Limb (tissue), 2 donors: Measurements from ENCODE around the gene SLC6A13.
"Not testable (repeated sequence)": the region's sequence is repeated elsewhere in the genome, so short reads cannot be mapped to it uniquely, and the experiment has no call there.

ENCODE experiments used
- DNase-seq, 2 donors: peaks; one replicate each; pipeline ENCODE4 v3.0.0-alpha.2; 2016; ENCODE audit errors: extremely low spot score in 2 of 2

The SLC6A13 gene

DNA sequence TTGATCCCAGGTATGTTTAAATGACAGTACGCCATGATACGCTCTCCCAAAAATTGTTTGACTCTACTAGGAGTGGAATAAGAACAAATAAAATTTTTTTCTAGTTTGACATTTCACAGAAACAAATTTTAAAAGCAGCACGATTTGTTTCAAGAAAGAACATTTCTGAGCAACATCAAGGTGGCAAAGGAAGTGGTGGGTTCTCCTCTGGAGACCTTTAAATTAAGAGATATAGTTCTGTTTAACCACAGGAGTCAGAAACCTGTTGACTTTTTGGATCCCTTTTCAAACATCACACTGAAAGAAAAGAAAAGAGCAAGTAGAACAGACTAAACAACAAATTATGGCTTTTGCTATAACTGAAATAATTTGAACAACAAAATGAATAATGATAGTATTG is 2.5 kb upstream of the SLC6A13 start:
- DNase-seq, result no peak

DNA sequence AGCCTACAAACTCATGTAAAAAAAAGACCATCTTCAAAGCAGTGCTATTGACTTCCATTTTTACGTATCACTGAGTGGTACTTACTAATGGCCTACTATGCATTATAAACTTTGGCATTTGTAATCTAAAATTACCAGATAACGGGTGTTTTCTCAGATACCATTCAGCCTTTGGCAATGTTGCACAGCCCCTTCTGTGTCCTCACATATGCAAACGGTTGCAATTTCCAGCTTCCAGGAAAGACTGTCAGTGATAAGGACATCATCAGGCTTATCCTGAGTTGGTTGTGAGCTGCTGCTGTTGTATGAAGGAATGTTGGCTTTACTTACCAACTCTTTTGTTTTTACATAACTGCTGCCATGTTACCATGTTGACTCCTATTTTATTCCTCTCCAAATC is 1.6 kb upstream of the SLC6A13 start:
- no peak for DNase-seq

DNA sequence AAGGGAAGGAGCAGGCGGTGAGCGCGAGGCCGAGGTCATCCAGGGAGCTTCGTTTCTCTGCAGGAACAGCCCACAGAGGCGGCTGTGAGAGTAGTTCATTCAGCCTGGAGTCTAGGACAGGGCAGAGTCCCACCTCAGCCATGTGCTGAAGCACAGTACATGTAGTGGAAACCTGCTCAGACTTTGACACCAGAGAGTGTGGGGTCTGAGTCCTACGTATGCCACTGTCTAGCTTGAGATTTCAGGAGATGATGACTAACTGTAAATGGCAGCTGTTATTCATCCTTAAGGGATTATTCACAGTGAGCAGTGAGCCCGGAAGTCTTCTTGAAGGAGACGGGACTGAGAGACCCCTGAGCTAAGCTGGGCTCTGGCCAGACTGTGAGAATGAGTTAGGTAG is 938 bp upstream of the SLC6A13 start:
- no peak for DNase-seq

DNA sequence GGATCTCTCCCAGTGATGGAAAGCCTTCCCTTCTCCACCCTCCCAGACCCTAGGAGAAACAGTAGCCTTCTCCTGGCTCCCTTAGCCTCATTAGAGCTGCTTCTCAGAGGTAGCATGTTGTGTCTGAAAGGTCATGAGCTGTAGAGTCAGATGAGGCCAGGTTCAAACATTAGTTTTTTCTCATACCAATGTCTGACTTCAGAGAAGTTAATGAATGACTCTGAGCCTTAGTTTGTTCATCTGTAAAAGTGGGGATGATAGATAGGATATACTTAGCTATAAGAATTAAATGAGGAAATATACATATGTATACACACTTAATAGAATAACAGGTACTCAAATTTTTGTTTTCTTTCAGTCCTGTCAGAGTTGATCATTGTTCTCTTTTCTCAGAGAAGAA is 523 bp downstream of the SLC6A13 start:
- no peak for DNase-seq

DNA sequence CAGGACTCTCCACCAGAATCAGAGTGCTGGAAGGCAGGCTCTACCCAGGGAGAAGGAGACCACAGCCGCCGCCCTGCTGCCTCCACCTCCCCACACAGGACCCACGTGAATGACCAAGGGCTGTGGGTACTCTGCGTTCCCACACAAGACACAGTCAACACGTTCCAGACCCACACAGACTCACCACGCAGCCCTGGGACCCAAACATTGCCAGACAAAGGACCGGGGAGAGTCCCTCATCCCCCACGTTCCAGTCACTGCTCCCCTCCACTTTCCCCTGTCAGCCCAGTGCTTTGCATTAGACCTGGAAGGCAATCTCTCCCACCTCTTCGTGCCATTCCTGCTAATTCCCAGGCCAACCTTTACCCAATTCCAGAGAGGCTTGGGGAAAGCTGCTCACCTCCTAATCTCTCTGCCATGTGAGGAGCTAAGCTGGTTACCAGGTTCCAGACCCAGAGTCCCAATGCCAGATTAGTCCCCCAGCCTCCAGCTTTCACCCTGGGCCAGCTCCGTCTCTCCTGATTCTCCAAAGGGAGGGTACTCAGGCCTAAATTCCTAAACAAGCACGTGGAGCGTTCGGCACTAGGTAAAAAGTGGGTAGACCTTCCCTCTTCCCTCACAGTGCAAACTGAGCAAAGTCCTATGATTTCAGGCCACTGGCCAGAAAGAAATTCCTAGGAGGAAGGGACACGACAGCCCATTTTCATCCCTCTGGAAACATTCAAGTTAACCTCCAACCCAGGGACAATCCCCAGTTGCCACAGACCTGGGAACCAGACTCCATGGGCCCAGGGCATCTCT is 4.9 kb downstream of the SLC6A13 start:
- no peak for DNase-seq

DNA sequence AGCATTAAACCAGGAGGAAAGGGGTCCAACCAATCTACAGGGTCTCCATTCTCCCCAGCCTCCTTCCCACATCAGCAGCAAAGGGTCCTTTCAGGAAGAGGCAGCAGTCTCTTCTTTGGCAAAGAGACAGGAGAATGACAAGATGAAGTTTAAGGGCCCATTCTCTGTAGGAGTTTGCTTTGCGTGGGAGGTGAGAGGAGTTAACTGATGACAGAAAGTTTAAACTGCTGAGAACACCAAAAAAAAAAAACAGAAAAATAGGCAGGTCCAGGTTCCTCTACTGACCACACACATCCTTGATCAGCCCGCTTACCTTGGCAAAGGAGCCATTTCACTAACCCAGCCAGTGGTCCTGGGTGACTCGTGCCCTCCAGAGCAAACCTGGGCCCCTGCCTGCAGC is 5.7 kb downstream of the SLC6A13 start:
- no peak for DNase-seq

GRCh38 chr12:256225-256624 is 6.4 kb downstream of the SLC6A13 start:
- no peak for DNase-seq

DNA sequence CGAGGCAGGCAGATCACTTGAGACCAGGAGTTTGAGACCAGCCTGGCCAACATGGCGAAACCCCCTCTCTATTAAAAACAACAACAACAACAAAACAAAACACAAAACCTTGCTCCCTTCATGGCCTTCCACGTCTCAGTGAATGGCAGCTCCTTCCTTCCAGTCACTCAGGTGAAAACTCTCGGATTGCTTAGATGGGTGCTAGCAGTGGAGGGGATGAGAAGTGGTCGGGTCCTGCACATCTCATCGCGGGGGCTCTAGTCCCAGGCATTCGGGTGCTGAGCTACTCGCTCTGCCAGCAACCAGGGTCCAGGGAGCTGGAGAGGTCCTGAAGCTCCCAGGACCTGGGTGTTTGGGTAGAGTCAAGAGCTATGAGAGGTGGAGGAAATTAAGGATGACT is 7.7 kb downstream of the SLC6A13 start:
- DNase-seq, result no peak

- no peak for DNase-seq
These were observed 8.6 kb downstream of the SLC6A13 start for GRCh38 chr12:254039-254438.

DNA sequence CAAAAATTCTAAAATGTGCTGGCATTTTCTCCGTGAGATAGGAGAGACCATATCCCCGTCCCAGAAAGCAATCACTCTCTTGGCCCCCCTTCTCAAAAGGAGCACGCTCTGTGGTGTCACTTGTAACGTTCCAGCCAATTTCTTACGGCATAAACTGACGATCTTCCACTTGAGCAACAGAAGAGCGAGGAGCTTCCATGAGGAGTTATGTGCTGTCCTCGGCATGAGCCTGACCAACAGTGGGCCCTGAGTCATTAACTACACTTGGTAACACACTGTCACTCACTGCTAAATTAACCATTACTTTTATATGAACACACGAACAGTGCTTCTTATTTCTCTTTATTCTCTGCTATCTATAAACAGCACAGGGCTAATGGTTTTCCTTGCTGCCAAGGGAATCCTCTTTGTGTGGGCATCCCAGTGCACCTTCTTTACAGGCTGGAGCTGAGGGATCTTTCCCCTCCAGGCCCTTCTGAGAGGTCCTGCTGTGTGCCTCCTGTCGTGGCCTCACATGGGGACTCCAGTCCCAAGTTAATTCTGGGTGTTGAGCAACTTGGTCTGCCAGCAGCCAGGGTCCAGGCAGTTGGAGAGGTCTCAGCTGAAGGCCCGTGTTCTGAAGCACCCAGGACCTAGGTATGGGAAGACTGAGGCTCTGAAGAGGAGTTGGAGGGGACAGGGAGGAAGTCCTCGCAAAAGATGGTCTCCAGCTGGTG is 9.4 kb downstream of the SLC6A13 start:
- DNase-seq, result no peak

GRCh38 chr12:252636-253035 is 10.0 kb downstream of the SLC6A13 start:
- DNase-seq, result no peak

DNA sequence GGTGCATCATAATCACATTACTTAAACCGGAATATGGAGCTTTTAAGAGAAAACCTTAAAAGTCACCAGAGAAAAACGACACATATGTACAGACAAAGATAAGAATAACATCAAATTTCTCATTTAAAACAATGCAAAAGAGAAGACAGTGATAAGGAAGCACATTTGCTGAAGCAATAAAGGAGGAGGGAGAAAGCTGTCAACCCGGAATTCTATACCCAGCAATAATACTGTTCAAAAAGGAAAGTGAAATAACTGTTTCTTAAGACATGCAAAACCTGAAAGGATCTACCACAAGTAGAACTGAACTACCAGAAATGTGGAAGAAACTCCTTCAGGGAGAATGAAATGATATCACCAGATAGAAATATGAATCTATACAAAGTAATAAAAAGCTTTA is 15.4 kb downstream of the SLC6A13 start:
- no peak for DNase-seq

GRCh38 chr12:243381-243780 is 19.3 kb downstream of the SLC6A13 start:
- DNase-seq, result no peak

DNA sequence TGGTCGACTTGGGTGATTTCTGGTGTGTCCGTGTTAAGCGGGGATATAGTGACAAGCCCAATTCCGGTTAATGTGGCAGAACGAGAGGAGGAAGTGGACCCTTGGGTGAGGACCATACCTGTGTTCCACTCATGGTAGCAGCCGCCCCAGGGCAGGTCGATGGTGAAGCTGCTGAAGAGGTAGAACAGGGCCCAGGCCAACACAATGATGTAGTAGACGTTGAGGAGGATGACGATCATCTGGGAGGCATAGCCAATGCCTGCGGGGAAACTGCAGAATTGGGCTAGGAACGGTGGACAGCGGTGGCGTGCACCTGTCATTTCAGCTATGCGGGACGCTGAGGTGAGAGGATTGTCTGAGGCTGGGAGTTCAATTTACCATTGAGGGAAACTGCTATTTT is 20.1 kb downstream of the SLC6A13 start:
- DNase-seq, result no peak

DNA sequence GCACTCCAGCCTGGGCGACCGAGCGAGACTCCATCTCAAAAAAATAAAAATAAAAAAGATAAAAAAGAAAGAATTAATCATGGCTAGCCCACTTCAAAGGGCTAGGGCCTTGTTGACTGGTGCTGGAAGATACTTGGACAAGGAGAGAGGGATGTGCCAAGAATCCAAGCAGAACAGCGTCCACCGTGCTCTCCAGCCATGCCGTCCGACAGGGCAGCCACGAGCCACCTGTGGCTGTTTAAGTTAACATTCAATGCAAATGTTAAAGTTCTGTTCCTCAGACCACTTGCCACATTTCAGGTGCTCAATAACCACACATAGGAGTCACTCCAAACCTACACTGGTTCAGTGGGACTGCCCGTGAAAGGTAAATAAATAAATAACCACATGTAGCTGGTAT is 21.4 kb downstream of the SLC6A13 start:
- DNase-seq, result no peak

DNA sequence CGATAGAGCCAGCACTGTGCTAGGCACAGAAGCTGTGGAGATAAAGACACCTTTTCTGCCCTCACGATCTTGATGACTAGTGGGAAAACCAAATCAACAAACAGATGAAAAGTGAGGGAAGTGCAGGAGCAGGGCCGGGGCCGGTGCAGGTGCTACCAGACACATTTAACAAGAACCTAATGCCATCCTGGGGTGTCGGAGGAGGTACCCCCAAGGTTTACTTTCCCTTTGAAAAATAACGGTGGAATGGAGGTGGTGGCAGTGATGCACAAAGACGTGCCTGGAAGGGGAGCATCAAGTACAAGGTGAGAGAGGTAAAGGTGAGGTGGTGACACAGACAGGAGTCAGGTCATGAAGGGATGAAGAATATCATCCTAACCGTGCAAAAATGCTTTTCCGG is 22.1 kb downstream of the SLC6A13 start:
- no peak for DNase-seq

GRCh38 chr12:238736-239398 is 23.8 kb downstream of the SLC6A13 start:
- DNase-seq, result no peak

GRCh38 chr12:238116-238515 is 24.5 kb downstream of the SLC6A13 start:
- DNase-seq, result no peak

- no peak for DNase-seq
These were observed 25.4 kb downstream of the SLC6A13 start for GRCh38 chr12:237026-237815.

- DNase-seq, result no peak
These were observed 26.2 kb downstream of the SLC6A13 start for GRCh38 chr12:236445-236844.

- not testable (repeated sequence) for DNase-seq
These were observed 26.7 kb downstream of the SLC6A13 start for GRCh38 chr12:235967-236366.

DNA sequence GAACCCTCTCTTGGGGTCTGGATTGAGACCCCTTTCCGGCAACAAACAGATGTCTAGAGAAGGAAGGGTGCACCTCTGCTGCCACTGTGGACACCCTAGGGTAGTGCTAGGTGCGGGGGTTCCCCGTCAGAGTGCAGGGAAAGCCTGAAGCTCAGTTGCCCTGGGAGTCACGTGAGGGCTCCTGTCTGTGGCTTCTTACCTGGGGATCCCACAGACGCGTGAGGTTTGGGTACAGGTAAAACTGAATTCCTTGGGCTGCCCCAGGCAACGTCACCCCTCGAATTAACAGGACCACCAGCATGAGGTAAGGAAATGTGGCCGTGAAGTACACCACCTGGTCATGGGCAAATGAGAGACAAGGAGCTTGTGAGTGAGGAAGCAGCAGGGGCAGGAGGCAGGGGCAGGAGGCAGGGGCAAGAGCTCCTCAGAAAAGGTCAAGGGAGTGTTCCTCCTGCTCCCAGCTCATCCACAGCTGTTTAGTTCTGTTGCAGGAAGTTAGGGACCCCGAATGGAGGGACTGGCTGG is 27.7 kb downstream of the SLC6A13 start:
- DNase-seq, result no peak
